HS-5 (cell line): ENCODE data around the gene AP3S1.
A peak's percentile ranks its signal among the peaks of the same experiment; 100 is the strongest.

Experiments
- DNase-seq: peaks from one replicate; pipeline ENCODE4 v3.0.0-alpha.2; 2012; ENCODE audit warnings: low read depth

The AP3S1 gene

GRCh38 chr5:115940080-115940810 is 98.5 kb downstream of the AP3S1 start:
- DNase-seq: no peak

DNA sequence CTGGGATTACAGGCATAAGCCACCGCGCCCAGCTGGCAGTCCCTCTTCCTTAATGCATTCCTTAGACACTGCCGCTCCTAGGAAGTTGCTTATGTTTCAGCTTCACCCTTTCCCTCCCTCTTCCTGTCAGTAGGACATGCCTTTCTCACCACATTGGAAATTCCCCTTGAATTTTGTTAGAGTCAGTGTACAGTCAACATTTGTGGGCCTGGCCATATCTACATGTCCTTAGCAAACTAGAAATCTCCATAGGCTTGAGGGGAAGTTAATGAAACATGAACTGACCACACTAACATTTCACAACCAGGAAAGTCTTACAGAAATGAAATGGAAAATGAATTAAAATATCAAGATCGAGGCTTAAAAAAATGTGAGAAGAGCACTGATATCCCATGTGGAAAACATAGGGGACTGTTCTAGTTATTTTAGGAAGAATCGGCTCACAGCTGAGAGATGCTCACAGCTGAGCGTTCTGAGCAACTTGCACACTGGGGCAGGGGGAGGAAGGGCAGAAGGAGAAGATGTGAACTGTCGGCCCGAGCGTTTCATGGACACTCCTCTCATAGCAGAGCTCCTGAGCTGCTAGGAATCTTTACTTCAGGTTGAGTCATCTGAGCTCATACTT is 99.4 kb downstream of the AP3S1 start:
- DNase-seq: peak; percentile 96

DNA sequence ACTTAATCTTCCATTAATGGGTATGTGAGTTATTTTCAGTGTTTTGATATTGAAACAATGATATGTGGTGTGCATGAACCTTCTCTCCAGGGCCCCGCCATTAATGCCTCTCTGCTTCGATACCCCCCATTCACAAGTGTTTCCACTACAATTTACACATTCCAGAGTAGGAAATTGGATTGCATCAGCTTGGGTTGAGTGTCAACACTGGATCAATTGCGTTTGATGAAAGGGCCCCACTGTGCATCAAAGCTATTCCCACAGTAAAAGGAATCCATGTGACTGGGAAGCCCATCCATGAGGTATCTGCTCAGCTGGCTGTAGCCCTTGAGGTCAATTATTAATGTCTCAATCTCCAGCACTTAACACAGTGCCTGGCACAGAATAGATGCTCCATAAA is 102.8 kb downstream of the AP3S1 start:
- no peak for DNase-seq

DNA sequence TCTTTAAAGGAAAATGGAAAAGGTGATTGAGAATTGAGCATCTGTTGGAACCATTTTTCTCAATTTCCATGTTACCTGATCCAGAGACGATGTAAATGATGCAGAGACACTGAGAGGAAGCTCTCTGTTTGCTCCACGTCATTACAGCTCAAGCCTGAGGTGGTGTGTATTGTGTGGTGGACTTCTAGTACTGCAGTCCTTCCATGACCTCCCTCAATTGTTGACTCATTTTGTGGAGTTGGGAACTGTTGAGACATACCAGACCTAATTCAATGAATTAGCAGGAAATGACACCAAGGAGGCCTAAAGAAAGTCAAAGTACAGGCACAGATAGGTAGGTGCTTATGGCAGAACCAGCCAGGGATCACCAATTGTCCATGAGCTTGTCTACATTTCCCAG is 104.9 kb downstream of the AP3S1 start:
- peak; percentile 16 for DNase-seq

GRCh38 chr5:115947260-115947659 is 105.5 kb downstream of the AP3S1 start:
- peak; percentile 64 for DNase-seq

- peak; percentile 73 for DNase-seq
These were observed 106.4 kb downstream of the AP3S1 start for GRCh38 chr5:115948091-115948534.

GRCh38 chr5:115949096-115949495 is 107.4 kb downstream of the AP3S1 start:
- peak; percentile 29 for DNase-seq

GRCh38 chr5:115952588-115952987 is 110.9 kb downstream of the AP3S1 start:
- DNase-seq: no peak

DNA sequence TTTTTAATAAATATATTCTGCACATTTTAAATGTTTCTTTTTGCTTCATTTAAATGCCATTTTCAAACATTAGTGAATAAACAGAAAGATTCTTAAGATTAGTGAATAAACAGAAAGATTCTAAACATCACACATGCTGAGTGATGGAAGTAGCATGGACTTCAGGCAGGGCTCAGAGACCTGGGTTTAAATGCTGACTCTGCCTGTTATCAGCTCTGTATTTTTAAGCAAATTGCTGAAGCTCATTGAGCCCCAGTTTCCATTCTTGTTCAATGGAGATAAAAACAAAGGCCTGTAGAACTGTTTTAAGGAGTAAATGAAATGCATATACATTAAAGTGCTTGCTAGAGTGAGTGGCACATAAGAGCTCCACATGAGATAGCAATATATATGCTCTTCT is 112.4 kb downstream of the AP3S1 start:
- no peak for DNase-seq

GRCh38 chr5:115956957-115957356 is 115.2 kb downstream of the AP3S1 start:
- no peak for DNase-seq

- no peak for DNase-seq
These were observed 119.9 kb downstream of the AP3S1 start for GRCh38 chr5:115961381-115962238.

- DNase-seq: no peak
These were observed 120.5 kb downstream of the AP3S1 start, which contains the start of gene LVRN for GRCh38 chr5:115962239-115962564. TSS of gene LVRN (plus strand) at chr5:115962475. CDS start at chr5:115962618, 143 bp downstream.

DNA sequence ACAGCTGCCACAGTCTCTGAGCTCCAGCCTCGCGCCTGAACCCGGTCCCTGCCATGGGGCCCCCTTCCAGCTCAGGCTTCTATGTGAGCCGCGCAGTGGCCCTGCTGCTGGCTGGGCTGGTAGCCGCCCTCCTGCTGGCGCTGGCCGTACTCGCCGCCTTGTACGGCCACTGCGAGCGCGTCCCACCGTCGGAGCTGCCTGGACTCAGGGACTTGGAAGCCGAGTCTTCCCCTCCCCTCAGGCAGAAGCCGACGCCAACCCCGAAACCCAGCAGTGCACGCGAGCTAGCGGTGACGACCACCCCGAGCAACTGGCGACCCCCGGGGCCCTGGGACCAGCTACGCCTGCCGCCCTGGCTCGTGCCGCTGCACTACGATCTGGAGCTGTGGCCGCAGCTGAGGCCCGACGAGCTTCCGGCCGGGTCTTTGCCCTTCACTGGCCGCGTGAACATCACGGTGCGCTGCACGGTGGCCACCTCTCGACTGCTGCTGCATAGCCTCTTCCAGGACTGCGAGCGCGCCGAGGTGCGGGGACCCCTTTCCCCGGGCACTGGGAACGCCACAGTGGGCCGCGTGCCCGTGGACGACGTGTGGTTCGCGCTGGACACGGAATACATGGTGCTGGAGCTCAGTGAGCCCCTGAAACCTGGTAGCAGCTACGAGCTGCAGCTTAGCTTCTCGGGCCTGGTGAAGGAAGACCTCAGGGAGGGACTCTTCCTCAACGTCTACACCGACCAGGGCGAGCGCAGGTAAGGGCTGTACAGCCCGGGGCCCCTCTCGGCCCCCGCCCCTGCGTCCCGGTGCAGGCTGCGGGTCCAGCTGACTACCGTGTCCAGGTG is 121.0 kb downstream of the AP3S1 start:
- no peak for DNase-seq

DNA sequence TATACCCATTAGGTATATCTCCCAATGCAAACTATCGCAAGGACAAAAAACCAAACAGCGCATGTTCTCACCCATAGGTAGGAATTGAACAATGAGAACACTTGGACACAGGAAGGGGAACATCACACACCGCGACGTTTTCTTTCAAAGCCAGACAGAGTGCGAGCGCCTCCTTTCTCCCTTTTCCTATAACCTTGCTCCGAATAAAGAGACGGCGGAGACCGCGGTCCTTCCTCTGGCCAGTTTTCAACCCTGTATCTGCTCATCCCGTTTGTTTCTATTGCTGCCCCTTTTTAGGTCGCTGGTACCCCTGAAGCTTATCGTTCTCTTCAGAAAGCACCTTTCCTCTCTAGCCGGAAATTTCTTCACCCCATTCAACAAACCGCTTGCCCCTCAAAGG is 121.8 kb downstream of the AP3S1 start:
- DNase-seq: no peak
